Measurements from ENCODE around the gene CDH4.

Gene CDH4

DNA sequence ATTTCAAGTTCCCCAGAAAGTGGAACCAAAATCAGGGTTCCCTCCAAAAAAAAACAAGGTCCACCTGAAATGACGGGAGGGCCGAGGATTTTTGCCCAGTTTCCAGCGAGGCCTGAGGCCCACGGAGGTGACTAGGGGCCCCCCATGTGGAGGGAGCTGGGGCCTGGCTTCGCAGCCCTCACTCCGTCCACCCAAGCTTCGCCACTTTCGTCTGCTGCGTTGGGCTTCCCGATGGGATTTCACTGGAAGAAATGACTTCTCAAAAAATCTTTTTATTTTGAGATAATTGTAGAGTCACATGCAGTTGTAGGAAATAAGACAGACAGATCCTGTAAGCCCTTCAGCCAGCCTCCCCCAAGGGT is 605.3 kb downstream of the CDH4 start:
- no peak for DNase-seq

DNA sequence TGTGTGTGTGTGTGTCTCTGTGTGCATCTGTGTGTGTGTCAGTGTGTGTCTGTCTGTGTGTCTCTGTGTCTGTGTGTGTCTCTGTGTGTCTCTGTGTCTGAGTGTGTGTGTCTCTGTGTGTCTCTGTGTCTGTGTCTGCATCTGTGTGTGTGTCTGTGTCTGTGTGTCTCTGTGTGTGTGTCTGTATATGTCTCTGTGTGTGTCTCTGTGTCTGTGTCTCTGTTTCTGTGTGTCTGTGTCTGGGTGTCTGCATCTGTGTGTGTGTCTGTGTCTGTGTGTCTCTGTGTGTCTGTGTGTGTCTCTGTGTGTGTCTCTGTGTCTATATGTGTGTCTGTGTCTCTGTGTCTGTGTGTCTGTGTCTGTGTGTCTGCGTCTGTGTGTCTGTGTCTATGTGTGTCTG is 605.8 kb downstream of the CDH4 start:
- no peak for DNase-seq

DNA sequence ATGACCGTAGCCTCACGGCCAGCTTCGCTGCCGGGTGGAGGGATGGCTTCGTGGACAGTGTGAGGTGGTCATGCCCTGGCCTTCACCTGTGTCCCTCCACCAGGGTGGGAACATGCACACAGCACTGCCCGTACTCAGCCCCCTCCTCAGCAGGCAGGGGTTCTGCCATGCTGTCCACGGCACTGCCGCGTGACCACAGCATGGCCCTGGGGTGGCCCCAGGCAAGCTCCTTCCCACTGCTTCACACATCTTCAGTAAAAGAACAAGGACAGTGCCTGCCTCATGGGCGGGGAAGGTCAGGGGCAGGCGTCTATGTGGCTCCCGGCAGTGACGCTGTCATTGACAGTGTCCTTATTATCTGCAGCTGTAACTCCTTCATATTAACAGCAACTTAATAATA is 607.7 kb downstream of the CDH4 start:
- no peak for DNase-seq

DNA sequence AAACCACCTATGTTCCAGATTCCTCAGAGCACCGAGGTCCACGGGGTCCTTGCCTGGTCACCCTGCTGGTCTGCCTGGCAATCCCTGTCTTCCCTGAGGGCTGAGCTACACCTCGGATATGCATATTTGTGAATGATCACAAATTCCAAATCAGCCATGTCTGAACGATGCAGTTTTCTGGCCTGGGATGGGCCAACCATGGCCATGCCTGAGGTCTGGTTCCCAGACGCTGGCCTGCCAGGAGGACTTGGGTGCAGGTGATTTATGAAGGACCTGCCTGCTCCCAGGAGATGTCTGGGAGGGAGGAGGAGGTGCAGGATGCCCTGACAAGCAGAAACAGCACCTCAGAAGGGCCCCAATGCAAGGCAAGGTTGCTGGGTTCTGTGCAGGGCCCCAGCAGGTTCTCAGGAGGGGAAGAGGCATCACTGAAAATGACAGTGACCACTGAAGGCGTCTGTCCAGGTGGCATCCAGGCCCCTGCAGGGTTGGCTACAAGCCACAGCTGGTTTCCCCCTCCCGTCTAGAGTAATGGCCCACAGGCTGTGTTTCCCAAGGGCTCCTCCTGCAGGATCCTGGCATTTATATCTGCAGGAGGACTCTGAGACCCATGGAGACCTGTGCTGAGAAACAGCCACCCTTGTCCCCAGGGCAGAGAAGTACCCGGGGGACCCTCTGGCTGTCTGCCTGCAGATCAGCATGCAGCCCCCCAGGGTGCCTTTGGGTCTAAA is 608.4 kb downstream of the CDH4 start:
- no peak for DNase-seq

DNA sequence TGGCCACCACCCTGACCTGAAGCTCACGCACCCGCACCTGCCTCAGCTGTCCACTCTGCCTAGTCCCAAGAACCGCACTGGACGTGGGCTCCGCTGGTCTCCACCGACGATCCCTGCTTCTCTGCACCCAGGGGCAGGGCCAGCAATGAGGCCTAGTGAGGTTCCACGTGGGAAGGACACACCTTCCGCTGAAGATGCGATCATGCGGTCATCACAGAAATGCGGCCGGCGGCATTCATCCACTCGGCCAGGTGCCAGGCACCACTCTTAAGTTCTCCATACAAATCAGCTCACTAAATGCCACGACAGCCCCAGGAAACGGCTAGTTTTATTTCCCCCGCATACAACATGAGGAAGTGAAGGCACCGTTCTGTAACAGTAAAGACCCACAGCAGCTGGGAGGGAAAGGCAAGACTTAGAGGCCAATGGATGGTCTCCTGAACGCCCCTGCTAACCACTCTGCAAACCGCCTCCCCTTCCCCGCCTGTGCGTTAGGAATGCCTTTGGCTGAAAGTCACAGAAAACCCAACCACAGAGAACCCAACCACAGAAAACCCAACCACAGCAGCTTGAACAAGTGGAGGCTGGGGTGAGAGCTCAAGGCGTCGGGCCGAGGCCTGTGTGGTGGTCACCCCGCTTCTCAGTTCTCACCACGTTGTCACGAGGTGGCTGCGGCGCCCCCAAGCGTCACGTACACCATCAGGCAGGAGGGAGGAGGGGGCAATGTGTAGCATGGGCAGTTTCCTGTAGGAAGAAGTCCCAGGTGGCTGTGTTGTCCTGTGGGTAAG is 609.2 kb downstream of the CDH4 start:
- DNase-seq = no peak

DNA sequence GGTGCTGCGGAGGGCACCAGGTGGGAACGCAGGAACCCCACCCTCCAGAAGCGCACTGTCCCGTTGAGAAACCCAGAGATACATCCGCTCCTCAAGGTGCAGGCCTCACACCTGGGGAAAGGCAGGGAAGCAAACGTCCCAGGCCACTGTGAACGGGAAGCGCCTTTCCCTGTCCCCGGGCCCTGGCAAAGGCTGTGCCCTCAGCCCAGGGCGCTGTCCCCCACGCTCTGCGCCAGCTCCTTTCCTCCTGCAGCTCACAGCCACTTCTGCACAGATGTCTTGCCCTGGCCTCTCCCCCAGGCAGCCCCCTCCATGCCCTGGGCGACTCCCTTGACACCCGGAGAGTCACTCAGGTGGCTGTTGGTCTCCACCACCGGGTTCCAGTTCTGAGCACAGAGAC is 609.8 kb downstream of the CDH4 start:
- DNase-seq = no peak

DNA sequence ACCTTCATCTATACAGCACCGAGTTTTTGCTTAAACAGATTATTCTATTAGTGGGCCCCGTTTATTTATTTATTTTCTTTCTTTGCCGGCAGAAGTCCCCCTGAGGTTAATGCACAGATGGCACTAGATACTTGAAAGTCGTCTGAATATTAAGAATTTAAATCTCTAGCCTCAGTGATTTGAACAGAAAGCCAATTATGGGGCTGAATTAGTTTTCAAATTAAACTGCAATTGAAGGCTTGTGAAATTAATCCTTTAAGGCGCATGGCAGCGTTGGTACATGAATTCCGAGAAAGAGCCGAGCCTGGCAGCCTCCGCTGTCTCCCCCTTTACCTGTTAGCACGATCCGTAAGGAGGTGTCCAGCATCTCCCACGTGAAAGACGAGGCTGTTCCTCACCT is 610.8 kb downstream of the CDH4 start:
- no peak for DNase-seq

DNA sequence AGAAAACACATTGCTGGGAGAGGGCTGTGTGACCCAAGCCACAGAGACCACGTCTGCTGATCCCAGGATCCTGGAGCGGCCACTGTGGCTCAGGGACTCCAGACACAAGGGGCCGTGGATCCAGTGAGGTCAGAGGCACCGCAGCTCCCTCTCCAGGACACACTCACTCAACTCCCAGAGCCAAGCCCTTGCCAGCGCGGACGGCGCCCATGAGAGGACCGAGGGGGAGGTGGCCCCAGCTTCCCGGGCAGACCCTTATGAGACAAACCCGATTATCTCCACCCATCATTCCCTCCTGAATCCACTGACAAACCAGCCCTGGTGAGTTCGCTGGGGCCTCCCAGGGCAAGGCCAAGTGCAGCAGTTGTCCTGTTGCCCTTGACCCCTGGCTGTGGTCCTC is 612.4 kb downstream of the CDH4 start:
- DNase-seq = no peak

DNA sequence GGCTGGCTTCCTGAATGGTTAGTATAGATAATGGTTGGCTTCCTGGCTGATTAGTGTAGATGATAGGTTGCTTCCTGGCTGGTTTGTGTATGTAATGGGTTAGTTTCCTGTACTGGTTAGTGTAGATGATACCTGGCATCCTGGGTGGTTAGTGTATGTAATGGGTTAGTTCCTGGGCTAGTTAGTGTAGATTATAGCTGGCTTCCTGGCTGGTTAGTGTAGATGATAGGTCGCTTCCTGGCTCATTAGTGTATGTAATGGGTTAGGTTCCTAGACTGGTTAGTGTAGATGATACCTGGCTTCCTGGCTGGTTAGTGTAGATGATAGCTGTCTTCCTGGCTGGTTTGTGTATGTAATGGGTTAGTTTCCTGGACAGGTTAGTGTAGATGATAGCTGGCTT is 613.3 kb downstream of the CDH4 start:
- DNase-seq = no peak

DNA sequence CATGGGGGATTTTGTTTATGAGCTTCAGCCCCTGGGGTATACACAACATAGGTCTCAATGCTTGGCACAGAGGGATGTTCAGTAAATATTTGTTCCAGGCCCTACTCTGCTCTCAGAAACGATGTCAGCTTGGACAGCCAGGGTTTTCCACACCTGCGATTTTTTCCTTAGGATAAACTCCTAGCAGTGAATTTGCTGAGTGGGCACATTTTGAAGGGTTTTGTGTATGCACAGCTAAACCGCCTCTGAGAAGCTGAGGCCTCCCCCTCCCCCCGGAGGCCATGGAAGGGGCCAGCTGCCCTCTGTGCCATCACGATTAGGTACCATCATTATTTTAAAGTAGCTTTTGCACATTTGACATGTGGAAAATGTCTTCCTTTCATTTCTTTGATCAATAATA is 614.1 kb downstream of the CDH4 start:
- DNase-seq = no peak

DNA sequence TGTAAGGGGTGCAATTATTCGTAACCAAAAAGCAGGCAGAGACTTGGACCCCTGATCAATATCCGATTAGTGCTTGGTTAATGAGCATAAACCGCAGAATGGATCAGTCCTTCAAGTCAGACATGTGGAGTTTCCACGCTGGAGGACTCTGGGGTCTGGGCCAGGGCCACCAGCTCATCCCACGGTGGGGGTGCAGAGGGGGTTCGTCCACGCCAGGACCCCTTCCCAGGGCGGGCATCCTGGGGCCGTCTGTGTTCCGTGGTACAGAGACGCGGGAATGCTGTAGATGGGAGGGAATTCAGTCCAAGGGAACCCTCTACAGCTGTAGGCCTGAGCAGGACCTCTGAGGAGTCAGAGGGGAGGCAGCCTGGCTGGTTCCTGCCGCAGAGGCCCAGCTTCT is 615.9 kb downstream of the CDH4 start:
- no peak for DNase-seq

DNA sequence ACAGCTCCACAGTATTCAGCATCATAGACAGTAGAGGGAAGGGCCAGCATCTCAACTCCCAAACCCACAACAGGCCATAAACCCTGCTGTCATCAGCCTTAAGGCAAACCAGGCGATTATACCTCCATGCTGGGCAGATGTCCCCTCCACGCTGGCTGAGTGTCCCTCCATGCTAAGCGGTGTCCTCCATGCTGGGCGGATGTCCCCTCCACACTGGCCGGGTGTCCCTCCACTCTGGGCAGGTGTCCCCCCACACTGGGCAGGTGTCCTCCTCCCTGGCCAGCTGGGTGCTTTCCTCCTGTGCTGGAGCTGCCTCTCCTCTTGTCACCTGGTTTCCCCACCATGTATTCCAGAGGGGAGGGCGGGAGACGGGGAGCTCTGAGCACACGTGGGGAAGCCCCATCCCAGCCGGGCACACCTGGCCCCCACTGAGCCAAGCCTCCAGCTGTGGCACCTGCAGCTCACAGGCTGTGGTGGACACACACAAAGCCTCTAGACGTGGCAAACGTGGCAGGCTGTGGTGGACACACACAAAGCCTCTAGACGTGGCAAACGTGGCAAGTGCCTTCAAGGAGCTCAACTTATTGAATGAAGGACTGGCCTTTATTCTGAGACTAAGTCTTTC is 616.5 kb downstream of the CDH4 start:
- no peak for DNase-seq

DNA sequence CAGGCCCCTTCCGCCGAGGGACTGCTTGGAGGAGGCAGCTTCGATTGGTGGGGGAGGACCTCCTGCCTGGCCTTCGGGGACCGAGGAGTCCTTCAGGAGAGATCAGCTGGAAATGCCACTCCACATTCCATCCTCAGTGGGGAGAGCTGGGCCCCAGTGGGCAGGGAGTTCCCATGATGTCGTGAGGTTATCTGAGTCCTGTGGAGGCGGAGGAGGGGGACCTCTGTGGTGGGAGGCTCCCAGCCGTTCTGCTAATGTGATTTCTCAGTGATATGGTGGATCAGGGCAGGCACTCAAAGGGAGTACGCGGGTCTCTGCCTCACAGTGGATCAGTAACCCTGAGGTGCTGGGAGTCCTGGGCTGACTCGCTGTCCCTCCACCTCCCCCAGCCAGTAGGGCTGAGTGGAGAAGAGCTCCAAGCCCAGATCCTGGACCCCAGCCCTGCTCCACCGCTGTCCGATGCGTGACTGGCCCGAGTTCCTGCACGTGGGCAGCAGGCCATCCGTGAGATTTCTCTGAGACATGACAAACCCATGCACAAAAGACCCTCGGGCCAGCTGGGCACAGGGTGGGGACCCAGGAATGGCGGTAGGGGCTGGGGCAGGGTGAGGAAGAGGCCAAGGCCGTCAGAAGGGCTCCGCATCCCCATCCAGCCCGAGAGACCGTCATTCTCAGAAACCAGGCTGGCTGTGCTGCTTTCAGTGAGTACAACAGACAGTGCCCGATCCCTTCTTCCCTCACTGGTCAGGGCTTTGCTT is 617.9 kb downstream of the CDH4 start:
- DNase-seq = no peak

DNA sequence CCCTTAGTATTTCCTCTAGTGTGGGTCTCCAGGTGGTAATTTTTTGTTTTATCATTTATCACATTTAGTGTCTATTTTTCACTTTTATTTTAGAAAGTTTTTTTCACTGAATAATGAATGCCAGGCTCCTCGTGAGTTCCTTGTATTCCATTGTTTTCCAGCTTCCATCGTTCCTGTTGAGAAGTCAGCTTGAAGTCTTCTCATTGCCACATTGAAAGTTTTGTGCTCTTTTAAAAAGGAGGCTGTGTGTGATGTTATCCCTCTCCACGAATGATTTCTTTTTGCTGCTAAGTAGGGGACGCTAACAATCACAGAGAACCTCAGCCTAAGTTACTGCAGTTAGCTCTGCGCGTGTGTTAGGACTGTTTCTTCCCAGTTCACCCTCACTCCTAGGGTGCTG is 619.1 kb downstream of the CDH4 start:
- DNase-seq = no peak

DNA sequence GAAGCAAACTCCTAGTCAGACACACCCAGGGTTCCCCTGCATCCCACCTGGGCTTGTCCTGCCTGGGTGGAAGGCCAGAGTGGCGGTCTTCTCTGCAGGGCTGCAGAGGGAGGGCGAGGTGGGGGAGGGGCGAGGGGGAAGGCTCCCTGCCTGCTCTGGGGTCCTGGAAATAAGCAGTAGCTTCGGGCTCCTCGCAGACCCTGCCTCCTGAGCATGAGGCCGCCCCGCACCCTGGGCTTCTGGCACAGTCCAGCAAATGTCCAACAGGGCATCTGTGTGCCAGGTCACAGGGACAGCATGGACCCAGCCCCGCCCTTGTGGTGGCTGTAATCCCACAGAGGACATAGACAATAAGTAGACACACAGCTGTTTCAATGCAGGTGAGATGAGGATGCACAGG is 619.9 kb downstream of the CDH4 start:
- no peak for DNase-seq

DNA sequence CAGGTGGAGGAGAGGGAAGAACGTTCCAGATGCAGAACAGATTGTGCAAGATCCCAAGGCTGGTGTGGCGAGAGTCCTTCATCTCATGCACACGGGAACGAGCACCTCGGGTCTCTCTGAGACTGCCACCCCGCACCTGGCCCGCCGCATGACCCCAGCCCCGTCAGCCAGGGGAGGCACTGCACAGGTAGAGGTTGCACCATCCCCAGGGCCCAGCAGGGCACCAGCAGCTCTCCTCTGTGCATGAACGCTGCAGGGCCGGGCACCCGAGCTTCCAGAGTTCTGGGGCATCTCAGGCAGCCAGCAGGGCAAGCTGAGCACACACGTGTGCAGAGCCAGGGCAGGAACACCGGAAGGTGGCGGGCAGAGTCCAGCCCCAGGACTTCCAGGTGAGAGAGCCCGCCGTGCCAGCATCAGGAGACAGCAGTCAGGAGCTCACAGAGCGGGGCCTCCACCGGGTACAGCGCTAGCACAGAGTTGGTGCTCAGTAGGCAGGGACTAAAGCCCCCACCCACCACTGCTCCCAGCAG is 620.4 kb downstream of the CDH4 start:
- no peak for DNase-seq

DNA sequence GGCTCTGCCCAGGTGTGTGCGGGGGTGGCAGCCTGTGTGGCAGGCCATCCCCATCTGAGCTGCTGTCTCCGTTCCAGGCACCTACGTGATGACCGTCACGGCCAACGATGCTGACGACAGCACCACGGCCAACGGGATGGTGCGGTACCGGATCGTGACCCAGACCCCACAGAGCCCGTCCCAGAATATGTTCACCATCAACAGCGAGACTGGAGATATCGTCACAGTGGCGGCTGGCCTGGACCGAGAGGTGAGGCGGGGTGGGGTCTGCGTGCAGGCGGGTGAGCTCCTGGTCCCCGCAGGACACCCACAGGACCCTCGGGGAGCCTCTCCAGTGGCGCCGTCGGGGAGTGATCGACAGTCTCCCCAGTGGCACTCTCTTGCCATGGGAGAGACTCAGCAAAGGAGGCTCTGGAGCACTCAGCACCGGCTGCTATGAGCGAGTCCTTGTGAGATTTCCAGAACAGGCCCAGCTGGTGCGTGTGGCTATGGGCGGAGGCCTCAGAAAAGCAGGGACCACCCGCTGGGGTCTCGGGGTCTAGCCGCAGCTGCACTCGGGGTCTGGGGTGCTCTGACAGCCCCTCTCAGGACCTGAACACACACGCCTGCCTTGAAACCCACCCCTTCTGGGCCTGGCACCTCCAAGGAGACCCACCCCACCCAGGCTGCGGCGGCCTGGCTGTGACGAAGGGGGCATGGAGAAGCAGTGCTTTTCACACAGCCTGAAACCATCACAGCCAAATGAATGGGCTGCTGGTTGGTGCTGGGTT is 621.8 kb downstream of the CDH4 start:
- no peak for DNase-seq

DNA sequence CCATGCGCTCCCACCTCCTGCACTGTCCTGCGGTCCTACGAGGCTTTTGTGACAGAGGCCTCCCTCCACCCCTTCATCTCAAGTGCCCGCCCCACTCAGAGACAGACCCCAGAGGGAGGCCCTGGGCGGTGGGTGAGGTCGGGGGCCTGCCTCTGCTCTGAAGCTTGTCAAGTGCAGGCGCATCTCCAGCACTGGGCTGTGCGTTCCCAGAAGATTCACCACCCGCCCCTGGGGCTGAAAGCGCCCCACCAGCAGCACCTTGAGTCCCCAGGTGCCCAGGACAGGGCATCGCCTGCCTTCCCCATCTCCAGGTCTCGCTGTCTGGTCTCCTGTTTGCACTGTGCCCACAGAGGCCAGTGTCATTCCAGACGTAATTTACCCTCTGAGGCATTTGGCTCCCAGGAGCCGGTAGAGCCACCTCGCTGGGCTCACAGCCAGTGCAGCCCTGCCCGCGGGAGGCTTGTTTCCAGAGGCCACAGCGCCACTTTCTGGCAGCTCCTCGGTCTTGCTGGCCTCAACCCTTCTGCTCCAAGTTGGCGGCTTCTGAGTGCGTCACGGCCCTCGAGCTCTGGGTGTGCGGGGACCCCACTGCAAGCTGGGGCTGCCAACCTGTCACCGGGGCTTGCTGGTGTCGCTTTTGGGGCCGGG is 622.5 kb downstream of the CDH4 start:
- DNase-seq = no peak

DNA sequence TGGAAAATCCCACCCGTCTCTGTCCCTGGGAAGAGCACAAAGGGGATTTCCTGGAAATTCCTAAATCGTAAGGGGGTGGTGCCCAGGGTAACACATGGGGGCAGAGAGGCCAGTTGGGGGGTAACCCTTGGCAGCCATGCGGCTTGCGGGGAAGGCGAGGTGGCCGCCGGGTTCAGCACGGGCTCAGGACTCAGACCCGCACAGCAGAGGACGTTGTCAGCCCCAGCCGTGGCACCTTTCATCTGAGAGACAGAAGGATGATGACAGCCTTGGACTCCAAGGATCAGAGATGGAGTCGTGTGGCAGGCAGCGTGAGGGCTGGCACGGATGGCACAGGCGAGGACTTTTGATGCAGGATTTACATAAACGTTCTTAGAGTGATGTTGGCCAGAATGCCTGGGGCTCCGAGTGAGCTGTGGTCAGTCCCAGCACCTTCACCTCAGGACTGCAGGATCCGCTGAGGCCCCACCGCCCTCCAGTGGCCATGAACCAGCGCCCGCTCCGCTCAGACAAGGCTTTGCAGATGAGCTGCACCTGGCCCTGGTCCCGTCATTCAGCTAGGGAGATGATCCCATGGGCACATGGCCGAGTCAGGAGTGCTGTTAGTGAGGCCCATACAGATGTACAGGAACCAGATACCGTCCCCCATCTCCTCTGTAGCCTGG is 623.3 kb downstream of the CDH4 start:
- no peak for DNase-seq

DNA sequence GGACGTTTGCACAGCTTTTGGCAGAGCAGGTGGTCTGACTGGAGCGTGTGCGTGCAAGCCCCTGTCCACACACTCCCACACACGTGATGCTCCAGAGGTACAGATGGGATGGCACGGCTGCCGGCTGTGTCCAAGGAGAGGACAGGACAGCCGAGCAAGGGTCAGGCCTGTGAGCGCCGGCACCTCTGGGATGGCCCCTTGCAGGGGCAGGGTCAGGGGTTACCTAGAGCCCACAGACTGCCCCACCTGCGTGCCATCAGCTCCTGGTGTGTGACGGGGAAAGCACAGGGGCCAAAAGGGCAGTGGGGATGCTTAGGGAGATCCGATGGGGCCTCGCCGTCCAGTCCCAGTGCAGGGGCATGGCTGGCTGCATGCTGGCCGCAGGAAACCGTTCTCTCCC is 623.9 kb downstream of the CDH4 start:
- DNase-seq = no peak

DNA sequence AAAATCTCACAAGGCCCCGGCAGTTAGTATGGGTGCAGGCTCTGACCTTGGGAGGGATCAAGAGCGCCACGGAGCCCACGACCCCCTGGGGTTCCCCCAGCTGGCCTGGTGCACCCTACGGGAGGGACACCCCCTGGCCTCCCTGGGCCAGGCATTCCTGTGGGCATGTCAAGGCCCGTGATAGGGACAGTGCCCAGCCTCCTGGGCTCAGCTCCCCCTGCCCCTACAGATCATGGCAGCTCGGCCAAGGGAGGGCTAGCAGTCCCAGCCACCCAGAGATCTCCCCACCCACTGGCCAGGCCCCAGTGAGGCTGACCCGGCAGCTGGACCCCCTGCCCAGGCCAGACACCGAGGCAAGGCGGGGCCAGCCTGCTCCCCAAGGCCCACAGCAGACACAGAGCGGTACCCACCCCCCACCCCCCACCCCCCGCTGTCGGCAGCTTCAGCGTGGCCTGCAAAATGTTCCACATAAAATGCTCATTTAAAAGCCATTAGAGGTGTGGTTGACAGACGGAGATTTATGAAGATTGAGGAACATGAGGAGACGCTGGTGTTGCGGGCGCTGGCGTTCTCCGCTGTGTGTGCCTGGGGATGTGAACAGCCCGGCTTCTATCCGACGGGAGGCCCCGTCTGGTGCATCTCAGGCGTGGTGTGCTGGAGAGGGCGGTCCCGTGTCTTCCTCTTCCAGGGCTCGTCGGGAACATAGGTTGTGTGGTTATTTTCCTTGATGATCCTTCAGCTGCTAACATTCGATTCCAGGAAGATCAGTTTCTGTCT is 625.1 kb downstream of the CDH4 start:
- DNase-seq = no peak
